ENCODE data around the gene ERRFI1. TPM values are rescaled to one million over a fixed set of nuclear protein-coding genes. Genes with fewer than 3 reads are reported as not detected.

Gene ERRFI1
- total RNA-seq, 4 donors from 2014 or later, result 108 to 313 (median 204) TPM

- ATAC-seq (ENCODE audit: low FRiP score) (no peak), DNase-seq (ENCODE audit: low spot score) (no peak)
- TF ChIP-seq CTCF (IDR thresholded peaks at IDR 0.05), result no peak
Measured at GRCh38 chr1:8028571-8028910, 2.4 kb upstream of the ERRFI1 start.

GRCh38 chr1:8027748-8028570 lies 1.9 kb upstream of the ERRFI1 start:
- peak; percentile 52 for ATAC-seq (ENCODE audit: low FRiP score)
- no peak for DNase-seq (ENCODE audit: low spot score)
- TF ChIP-seq CTCF (IDR thresholded peaks at IDR 0.05), result no peak

GRCh38 chr1:8026976-8027747 lies 1.1 kb upstream of the ERRFI1 start:
- TF ChIP-seq CTCF (IDR thresholded peaks at IDR 0.05), result no peak
- DNase-seq (ENCODE audit: low spot score) (no peak), ATAC-seq (ENCODE audit: low FRiP score) (peak; percentile 6)

- ATAC-seq (ENCODE audit: low FRiP score) (no peak), DNase-seq (ENCODE audit: low spot score) (no peak)
- TF ChIP-seq CTCF (IDR thresholded peaks at IDR 0.05), result no peak
Measured at GRCh38 chr1:8025671-8026144, 401 bp downstream of the ERRFI1 start.

- ATAC-seq (ENCODE audit: low FRiP score) (no peak), DNase-seq (ENCODE audit: low spot score) (no peak)
- TF ChIP-seq CTCF (IDR thresholded peaks at IDR 0.05), result no peak
Measured at GRCh38 chr1:8025061-8025670, 943 bp downstream of the ERRFI1 start.

GRCh38 chr1:8024329-8024728 lies 1.8 kb downstream of the ERRFI1 start:
- no peak for DNase-seq (ENCODE audit: low spot score)
- ATAC-seq (ENCODE audit: low FRiP score), result no peak
- no peak for TF ChIP-seq CTCF (IDR thresholded peaks at IDR 0.05)
